SK-N-SH treated with all-trans-retinoic acid at 6 μM for 48 hours (cell line): ENCODE data around the gene TBC1D2.

Experiments used
- BACH2 ChIP-seq: fragments of 250-450 bp; sonication (Bioruptor Pico); IDR thresholded peaks from 2 replicates; pipeline ENCODE4 v1.9.0; 2021; ENCODE audit warnings: mild to moderate bottlenecking, borderline replicate concordance
- CSDC2 ChIP-seq: fragments of 250-450 bp; sonication (Bioruptor Pico); IDR thresholded peaks from 2 replicates; pipeline ENCODE4 v1.5.0; 2020; ENCODE audit warnings: mild to moderate bottlenecking, moderate library complexity
- ISL1 ChIP-seq: fragments of 250-450 bp; sonication (Bioruptor Pico); IDR thresholded peaks from 2 replicates; pipeline ENCODE4 v2.1.2; 2022; ENCODE audit warnings: mild to moderate bottlenecking, moderate library complexity
- OSR1 ChIP-seq: fragments of 250-450 bp; sonication (Bioruptor Pico); IDR thresholded peaks from 2 replicates; pipeline ENCODE4 v1.8.0; 2022; ENCODE audit warnings: moderate library complexity, mild to moderate bottlenecking, inconsistent platforms
- PATZ1 ChIP-seq: fragments of 250-450 bp; sonication (Bioruptor Pico); IDR thresholded peaks from 2 replicates; pipeline ENCODE4 v1.8.0; 2020; ENCODE audit warnings: mild to moderate bottlenecking, moderate library complexity, borderline replicate concordance
- POU6F1 ChIP-seq: fragments of 250-450 bp; sonication (Bioruptor Pico); IDR thresholded peaks from 2 replicates; pipeline ENCODE4 v1.8.0; 2021; ENCODE audit warnings: low read depth, mild to moderate bottlenecking, moderate library complexity, borderline replicate concordance
- RARB ChIP-seq: fragments of 250-450 bp; sonication (Bioruptor Pico); IDR thresholded peaks from 2 replicates; pipeline ENCODE4 v1.8.0; 2021; ENCODE audit warnings: mild to moderate bottlenecking, moderate library complexity
- SNAI2 ChIP-seq: fragments of 250-450 bp; sonication (Bioruptor Pico); IDR thresholded peaks from 2 replicates; pipeline ENCODE4 v1.5.0; 2020; ENCODE audit warnings: mild to moderate bottlenecking, moderate library complexity
- ZFP3 ChIP-seq: fragments of 250-450 bp; sonication (Bioruptor Pico); IDR thresholded peaks from 2 replicates; pipeline ENCODE4 v1.5.0; 2020; ENCODE audit warnings: mild to moderate bottlenecking, moderate library complexity
- ZFP30 ChIP-seq: fragments of 450-650 bp; formaldehyde crosslinking; IDR thresholded peaks from 2 replicates; pipeline ENCODE4 v1.5.0; 2022; ENCODE audit warnings: mild to moderate bottlenecking, moderate library complexity

- TF ChIP-seq RARB (CRISPR knock-in tag) (no peak), ZFP3 (CRISPR knock-in tag) (no peak), BACH2 (no peak), SNAI2 (CRISPR knock-in tag) (no peak), OSR1 (no peak), CSDC2 (CRISPR knock-in tag) (no peak), PATZ1 (CRISPR knock-in tag) (no peak), POU6F1 (CRISPR knock-in tag) (no peak), ISL1 (CRISPR knock-in tag) (no peak), ZFP30 (no peak)
Observed at GRCh38 chr9:98201102-98201501, 54.3 kb downstream of the TBC1D2 start.
